HG03108 (cell line): ENCODE results near the gene MYL6B.
A peak's percentile ranks its signal among the peaks of the same experiment; 100 is the strongest.
"Not testable (repeated sequence)": the region's sequence is repeated elsewhere in the genome, so short reads cannot be mapped to it uniquely, and the experiment has no call there.

Experiments
- ATAC-seq: cut with Tn5 transposase; IDR thresholded peaks from one replicate; pipeline ENCODE4 v1.9.1; 2021; ENCODE audit warnings: moderate library complexity; ENCODE audit not compliant: unreplicated experiment

The MYL6B gene

DNA sequence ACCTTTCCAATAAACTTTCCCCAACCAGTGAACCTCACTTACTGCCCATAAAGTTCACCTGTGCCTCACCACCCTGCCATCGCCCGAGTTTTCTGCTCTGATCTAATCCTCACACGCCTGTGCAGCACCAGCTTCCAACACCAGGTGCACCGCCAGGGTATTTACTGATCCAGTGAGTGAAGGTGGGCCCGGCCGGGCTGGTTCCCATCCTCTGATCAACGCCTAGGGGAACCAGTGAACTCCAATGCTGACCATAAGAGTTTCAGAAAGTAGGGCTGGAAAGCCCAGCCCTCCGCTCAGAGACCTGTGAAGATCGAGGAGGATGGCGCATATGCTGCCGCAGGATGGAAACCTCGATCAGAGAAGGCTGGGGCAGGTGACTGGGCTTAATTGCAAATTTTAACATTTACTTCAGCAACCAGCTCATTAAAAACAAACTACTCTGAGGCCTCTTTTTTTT, 685 bp upstream of the MYL6B start:
- ATAC-seq = no peak

DNA sequence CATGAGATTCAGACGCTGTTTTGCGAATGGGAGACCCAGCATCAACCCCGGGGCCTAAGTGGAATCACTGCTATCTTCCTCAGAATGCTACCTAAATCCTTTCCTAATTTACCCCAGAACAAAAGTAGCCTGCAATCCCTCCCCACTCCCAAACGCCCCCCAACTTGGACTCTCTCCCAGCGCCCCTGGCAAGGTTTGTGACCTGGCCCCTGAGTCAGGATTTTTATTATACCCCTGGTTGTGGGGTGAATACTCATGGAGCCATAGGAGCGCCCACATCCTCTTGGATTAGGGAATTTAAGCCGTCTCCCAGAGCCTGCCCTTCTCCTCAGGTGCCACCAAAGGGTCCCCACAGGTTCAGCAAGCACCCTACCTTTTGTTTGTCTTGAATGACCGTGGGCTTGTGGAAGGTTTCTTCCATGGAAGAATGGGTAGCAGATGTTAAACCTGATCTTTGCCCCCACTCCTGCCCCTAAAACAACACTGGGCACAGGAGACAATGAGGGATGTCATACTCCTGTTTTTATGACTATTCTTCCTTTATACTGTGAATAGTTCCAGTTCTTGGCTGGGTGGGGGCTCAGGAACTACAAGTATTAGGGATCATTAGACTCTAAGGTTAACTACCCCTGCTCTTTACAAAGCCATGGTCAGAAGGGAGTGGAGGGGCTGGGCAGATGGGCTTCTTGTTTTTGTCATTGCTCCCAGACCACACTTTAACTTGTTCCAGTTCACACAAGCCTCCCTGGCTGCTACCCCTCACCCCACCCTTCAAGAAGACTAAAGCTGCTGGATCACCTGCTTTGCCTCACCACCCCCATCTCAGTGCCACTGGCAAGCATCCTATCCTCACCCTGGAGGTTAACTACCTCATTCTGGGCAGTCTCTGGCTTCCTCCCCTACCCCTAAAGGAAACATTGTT, 630 bp downstream of the MYL6B start:
- ATAC-seq = no peak

DNA sequence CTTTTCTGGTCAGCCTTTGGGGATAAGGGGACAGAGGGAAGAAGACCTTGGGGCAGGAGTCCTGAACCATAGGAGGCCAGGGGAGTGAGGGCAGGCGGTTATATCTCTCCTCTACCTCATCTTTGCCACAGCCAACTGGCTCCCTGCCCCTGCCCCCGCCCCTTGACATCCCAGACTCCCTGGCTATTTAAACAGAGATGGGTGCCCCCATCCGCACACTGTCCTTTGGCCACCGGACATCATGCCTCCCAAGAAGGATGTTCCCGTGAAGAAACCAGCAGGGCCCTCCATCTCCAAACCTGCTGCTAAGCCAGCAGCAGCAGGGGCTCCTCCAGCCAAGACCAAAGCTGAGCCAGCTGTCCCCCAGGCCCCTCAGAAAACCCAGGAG, 1.3 kb downstream of the MYL6B start:
- ATAC-seq = no peak

DNA sequence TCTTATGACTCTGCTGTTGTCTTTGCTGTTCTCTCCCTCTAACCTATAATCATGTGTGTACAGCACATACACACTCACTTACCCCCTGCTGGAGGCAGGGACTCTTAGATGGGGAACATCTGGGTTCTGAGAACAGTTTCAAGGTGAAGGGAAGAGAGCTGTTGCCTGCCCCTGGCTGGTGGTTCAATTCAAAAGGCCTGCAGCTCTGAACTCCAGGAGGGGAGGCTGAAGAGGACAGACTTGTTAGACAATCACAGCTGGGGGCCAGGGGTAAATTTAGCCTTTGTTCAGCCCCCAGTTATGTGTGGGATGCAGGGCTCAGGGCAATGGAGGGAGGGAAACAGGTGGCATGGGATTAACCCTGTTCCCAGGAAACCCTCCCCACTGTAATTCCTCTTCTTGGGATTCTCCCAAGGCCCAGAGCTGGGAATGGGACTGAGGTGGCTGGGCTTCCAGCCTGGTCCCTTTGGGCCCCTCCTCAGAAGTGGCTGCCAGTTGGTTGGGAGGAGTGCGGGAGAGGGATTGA, 1.9 kb downstream of the MYL6B start:
- no peak for ATAC-seq

DNA sequence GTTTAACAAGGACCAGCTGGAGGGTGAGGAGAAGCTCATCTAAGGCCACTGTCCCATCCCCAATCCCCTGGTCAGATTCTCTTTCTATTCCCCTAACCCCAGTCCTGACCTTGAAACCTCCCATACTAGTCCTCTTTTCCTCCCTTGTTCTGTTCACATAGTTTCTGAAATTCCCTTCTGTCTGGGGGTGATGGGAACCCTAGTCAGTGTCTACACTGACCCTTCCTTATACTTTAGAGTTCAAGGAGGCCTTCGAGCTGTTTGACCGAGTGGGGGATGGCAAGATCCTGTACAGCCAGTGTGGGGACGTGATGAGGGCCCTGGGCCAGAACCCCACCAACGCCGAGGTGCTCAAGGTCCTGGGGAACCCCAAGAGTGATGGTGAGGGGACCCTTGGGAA, 2.4 kb downstream of the MYL6B start:
- ATAC-seq = no peak

DNA sequence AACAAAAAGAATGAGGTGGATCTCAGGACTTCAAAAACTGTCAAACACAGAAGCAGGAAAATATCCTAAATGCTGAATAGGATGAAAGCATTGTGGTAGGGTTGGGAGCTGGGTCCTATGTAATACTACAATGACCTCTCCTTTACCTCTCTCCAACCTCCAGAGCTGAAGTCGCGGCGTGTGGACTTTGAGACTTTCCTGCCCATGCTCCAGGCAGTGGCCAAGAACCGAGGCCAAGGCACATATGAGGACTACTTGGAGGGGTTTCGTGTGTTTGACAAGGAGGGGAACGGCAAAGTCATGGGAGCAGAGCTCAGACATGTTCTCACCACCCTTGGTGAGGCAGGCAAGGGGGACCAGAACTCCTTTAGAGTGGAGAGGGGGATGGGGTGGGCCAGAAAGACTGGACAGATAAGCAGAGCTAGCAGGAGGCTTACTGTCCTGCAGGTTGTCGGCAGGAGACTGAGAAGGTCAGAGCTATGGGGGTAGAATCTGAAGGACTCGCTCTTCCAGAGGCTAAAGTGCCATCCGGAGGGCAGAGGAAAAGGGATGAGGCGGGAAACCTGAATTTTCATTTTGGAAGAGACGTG, 3.0 kb downstream of the MYL6B start:
- no peak for ATAC-seq

DNA sequence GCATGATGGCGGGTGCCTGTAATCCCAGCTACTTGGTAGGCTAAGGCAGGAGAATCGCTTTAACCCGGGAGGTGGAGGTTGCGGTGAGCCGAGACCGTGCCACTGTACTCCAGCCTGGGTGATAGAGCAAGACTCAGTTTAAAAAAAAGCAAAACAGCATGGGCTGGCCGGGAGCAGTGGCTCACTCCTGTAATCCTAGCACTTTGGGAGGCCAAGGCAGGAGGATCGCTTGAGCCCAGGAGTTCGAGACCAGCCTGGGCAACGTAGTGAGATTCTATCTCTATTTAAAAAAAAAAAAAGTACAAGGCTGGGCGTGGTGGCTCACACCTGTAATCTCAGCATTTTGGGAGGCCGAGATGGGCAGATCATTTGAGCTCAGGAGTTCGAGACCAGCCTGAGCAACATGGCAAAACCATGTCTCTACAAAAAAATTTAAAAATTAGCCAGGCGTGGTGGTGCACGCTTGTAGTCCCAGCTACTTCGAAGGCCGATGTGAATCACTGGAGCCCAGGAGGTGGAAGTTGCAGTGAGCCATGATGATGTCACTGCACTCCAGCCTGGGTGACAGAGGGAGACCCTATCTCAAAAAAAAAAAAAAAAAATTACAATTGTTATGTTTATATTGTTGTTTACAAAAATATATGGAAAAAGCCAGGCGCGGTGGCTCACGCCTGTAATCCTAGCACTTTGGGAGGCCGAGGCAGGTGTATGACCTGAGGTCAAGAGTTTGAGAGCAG, 4.2 kb downstream of the MYL6B start:
- ATAC-seq = not testable (repeated sequence)

DNA sequence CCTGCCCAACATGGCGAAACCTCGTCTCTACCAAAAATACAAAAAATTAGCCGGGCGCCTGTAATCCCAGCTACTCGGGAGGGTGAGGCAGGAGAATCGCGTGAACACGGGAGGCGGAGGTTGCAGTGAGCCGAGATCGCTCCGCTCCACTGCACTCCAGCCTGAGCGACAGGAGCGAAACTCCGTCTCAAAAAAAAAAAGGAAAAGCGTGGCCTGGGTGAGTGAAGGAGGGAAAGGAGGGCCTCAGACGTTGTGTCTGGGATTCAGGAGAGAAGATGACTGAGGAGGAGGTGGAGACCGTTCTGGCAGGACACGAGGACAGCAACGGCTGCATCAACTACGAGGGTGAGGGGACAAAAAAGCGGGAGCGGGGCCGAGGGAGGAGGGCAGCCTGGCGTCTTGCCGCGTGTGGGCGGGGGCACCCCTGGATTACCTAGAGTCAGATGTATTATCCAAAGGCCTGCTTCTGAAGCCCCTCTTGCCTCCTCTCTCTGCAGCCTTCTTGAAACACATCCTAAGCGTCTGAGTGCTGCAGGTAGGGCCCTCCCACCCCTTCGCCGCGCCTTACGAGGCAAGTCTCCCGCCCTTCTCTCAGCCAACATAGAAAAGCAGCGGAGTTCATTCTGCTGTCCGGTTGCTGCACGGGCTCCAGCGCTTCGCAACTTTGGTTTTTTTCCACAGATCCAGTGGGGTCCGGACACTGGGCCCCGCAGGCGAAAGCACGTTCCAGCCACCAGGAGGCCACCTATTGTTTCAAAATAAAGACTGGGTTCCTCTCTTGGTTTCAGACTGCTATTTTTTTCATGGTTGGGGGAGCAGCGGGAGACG, 5.0 kb downstream of the MYL6B start:
- peak; percentile 25 for ATAC-seq

DNA sequence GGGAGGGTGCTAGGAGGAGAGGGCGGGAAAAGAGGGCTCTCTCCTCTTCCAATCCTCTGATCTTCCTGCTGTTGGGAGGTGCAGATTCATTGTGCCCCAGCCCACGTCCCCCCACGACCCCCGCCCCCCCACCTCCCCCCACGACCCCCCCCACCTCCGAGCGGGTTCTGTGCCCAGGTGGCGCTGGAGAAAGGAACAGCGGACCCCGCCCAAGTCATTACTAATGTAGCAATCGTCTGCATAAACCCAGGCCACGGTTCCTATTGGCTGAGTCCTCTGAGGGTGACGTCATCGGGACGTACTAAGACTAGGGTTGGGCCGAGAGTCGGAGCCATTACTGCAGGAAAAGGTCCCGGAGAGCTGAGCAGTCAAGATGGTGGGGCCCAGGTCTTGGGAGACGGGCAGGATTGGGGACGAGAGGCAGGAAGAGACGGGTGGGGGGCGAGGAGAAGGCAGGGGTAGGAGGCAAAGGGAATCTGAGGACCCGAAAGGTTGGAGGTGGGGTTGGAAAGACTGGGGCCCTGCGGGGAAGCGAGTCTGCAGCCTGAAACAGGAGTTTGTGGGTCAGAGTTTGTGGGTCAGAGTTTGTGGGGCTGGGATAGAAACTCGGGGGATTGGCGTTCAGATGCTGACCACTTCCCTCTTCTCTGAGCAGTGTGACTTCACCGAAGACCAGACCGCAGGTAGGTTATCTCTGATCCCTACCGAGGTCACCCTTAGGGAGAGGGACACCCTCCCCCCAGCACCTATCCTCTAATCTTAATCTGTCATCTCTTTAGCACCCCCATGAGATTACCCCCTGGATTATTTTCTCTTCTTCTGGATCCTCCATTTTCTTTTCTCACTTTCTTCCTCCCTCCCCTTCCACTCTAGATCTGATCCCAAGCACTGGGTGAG, 5.9 kb downstream of the MYL6B start, which contains the start of gene MYL6:
MYL6 (plus strand) TSS at position 331 of the 897 bp plus-strand sequence; CDS start at position 374, 43 bp downstream.
- peak; percentile 78 for ATAC-seq

DNA sequence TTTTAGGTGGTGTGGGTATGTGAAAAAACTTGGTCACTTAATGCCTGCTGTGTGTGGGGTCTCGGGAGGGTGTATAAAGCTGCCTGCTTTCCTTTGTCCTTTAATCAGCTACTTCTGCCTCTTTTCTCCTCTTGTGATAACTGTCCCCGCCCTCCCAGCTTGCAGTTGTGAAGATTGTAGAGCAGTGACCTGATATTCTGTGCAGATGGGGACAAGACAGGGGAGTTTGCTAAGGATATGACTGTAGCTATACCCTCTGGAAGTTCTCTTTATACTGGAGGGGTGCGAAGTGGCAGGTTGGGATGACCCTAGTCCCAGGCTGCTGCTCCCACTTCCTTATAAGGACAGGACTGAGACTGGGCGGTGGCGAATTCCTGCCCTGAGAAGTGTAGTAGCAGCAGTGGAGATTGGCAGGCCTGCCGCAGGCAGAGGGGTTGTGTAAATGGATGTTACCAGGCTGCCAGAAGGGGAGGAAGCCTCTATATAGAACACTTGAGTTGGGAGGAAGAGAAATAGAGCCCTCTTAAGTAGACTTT, 6.6 kb downstream of the MYL6B start:
- ATAC-seq = no peak

DNA sequence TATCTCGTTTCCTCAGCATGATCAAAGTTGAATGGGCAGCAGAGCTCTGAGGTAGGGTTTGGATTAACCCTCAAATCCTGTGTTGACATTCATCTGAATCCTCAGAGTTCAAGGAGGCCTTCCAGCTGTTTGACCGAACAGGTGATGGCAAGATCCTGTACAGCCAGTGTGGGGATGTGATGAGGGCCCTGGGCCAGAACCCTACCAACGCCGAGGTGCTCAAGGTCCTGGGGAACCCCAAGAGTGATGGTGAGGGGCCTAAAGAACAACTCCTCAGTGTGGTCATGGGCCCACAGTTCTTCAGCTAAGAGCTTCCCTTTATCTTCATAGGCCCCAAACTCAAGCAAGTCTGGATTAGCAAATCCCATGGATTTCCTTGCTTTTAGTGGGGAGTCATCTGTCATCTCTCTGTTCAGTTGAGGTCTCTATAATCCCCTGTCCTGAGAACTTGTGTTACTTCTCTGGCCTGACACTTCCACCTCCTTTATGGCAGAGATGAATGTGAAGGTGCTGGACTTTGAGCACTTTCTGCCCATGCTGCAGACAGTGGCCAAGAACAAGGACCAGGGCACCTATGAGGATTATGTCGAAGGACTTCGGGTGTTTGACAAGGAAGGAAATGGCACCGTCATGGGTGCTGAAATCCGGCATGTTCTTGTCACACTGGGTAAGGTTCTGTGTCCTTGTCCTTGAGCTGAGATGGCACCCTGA, 7.2 kb downstream of the MYL6B start:
- ATAC-seq = no peak

DNA sequence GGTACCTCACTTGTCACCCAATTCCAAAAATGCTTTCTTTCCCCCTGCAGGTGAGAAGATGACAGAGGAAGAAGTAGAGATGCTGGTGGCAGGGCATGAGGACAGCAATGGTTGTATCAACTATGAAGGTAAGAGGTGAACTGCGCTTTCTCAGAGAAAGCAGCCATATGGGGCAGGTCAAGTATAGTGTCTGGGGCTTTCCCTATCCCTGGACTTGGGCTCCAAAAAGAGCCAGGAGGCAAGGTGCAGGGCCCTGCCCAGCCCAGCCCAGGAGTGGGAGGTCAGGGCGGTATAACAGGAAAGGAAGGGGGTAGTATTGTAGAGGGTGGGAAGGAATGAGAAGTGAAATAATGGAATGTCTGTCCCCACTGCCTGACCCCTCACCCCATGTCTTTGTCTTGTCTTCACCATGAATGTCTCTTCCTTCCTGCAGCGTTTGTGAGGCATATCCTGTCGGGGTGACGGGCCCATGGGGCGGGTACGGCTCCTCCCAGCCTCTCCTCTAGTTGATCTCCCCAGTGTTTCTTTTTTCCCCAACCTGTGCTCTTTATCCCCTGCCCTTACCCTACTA, 7.9 kb downstream of the MYL6B start:
- no peak for ATAC-seq

DNA sequence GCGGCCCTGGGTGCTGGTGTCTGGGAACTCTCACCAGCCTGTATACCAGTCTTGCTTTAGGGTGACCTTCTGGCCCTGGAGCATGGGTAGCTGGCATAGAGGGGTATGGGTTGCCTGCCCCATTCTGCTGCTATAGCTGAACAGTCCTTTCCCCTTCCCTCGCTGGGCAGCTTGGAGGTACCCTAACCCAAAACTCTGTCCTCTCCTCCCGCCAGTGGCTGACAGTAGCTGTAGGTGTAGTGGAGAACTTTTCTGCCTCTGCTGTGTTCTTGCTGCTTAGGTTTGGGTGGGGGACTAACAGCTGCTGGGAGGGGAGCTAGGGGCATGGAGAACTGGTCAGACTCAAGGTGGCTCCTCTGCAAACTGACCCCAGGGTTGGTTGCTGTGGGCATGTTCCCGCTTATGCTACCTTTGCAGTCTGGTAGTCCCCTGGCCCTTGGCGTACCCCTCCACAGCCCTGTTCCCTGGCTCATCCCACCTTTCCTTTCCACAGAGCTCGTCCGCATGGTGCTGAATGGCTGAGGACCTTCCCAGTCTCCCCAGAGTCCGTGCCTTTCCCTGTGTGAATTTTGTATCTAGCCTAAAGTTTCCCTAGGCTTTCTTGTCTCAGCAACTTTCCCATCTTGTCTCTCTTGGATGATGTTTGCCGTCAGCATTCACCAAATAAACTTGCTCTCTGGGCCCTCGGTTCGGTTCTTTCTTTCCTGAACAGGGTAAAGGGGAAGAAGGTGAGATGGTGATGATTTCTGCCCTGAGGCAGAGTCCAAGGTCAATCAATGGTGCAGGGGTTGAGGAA, 8.7 kb downstream of the MYL6B start:
- ATAC-seq = no peak

DNA sequence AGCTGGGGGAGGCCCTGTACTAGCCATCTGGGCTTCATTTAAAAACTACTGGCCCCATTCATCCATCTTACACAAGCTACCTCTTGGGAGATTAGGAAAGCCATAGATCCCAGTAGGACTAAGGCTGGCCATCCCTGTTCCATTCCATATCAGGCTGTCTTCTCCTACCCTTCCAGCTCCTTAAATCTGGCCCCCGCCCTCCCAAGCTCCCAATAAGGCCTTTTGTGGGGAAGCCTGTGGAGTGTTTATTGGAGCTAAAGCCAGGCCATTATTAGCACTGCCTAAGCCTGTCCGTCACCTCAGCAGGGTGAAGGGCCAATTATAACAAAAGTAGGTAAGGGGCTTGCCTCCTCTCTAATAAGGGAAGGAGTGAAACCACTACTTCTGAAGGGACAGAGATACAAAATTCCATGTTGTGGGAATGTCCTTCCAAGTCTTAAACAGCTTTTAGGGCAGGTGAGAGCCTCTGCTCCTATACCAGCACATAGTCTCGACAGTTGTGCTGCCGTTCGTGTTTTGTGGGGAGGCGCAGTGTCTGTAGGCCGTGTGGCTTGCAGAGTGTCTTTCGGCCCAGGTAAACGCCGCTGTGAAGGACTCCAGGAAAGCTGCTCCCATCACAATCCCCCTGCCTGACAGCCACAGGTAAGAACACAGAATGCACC, 9.4 kb downstream of the MYL6B start:
- no peak for ATAC-seq

DNA sequence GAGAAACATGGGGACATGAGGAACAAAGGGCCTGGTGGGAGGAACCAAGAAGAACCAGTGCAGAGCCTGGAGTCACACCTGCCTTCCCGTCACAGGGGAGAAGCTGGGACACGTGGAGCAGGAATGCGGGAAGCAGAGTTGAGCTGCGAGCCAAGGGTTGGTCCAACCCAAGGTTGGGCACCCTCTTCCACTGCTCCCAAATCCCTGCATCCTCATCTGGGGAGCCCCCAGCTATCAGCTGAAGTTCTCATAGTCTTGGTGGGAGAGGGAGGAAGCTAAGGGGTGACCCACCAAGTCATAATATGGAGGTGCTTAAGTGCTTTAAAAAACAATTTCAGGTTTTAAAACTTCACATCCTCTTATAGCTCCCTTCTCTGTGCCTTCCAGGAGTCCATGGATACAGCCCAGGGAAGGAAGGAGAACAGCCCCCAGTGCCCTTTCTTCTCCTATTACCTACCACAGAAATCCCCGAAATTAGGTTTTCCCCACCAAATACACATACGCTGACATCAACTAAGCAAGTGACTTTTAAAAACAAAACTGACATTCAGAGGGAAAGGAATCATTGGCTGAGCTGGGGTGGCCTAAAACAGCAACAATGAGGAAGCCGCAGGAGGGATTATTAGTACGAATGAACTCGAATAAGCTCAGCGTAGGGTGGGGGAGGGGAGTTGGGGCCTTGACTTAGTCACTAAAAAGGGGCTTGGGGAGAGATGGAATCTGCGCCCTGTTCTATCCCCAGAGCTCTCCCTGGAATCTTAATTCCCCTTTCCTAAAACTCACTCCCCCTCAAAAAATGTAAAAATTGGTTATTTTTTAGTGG, 10.3 kb downstream of the MYL6B start:
- ATAC-seq = no peak
